PC-3 (cell line): ENCODE data around the gene PREPL.

ENCODE experiments used
- EZH2 ChIP-seq: fragments of 300-600 bp; sonication (generic); IDR thresholded peaks from one replicate; pipeline ENCODE4 v1.6.1; 2017; ENCODE audit warnings: antibody characterized with exemption, mild to moderate bottlenecking, low read length; ENCODE audit not compliant: unreplicated experiment
- TF ChIP-seq, protein P1 (sequence below): fragments of 300-600 bp; sonication (generic); conservative IDR thresholded peaks from 2 replicates; pipeline ENCODE4 v1.5.1; 2017; ENCODE audit warnings: antibody characterized with exemption, low read depth, mild to moderate bottlenecking, low read length

DNA sequence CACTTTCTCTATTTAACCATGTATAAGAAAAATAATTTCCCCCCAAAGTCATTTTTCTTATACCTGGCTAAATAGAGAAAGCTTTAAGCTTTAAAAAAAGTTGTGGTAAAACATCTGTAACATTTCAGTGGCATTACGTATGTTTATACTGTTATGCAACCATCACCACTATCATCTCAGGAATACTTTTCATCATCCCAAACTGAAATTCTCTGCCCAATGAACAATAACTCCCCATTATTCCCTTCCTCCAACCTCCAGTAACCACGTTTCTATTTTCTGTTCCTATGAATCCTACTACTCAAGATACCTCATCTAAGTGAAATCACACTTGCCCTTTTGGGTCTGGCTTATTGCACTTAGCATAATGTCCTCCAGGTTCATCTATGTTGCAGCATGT lies 87.7 kb downstream of the PREPL start:
- TF ChIP-seq, protein P1, sequence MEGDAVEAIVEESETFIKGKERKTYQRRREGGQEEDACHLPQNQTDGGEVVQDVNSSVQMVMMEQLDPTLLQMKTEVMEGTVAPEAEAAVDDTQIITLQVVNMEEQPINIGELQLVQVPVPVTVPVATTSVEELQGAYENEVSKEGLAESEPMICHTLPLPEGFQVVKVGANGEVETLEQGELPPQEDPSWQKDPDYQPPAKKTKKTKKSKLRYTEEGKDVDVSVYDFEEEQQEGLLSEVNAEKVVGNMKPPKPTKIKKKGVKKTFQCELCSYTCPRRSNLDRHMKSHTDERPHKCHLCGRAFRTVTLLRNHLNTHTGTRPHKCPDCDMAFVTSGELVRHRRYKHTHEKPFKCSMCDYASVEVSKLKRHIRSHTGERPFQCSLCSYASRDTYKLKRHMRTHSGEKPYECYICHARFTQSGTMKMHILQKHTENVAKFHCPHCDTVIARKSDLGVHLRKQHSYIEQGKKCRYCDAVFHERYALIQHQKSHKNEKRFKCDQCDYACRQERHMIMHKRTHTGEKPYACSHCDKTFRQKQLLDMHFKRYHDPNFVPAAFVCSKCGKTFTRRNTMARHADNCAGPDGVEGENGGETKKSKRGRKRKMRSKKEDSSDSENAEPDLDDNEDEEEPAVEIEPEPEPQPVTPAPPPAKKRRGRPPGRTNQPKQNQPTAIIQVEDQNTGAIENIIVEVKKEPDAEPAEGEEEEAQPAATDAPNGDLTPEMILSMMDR: no peak
- TF ChIP-seq EZH2: no peak
